Gastroesophageal sphincter (tissue), 3 donors: ENCODE measurements around the gene TMEM51.

Source experiments
- CTCF ChIP-seq, 4 experiments: fragments of 200-600 bp in 2 of 4; fragments of 450-650 bp in 2 of 4; sonication (generic) in 1 of 4; IDR thresholded peaks; one replicate each; pipeline ENCODE4 v1.5.1; 2017 to 2019; ENCODE audit warnings: antibody characterized with exemption in 4 of 4, mild to moderate bottlenecking in 2 of 4, moderate library complexity in 2 of 4
- EP300 ChIP-seq: sonication (generic); formaldehyde crosslinking; IDR thresholded peaks from one replicate; pipeline ENCODE4 v1.6.1; 2017; ENCODE audit warnings: antibody characterized with exemption, mild to moderate bottlenecking
- POLR2A ChIP-seq, 2 donors: fragments of 450-650 bp; IDR thresholded peaks; one replicate each; pipeline ENCODE4 v1.6.1; 2017; ENCODE audit warnings: antibody characterized with exemption in 2 of 2, mild to moderate bottlenecking in 2 of 2, moderate library complexity in 1 of 2
- POLR2AphosphoS5 ChIP-seq: sonication (generic); formaldehyde crosslinking; IDR thresholded peaks from one replicate; pipeline ENCODE4 v1.6.1; 2017; ENCODE audit warnings: antibody characterized with exemption

- TF ChIP-seq POLR2AphosphoS5 = no peak
- no peak for TF ChIP-seq CTCF (IDR thresholded peaks at IDR 0.05)
- no peak for TF ChIP-seq POLR2A (IDR thresholded peaks at IDR 0.05)
- no peak for TF ChIP-seq EP300
Observed at GRCh38 chr1:15211424-15211823, 57.9 kb downstream of the TMEM51 start.
